ENCODE data around the gene CRIM1.

The CRIM1 gene

GRCh38 chr2:36483290-36483689, 127.7 kb downstream of the CRIM1 start:
- DNase-seq: no peak

- no peak for DNase-seq
Observed at GRCh38 chr2:36484454-36484853, 128.9 kb downstream of the CRIM1 start.

DNA sequence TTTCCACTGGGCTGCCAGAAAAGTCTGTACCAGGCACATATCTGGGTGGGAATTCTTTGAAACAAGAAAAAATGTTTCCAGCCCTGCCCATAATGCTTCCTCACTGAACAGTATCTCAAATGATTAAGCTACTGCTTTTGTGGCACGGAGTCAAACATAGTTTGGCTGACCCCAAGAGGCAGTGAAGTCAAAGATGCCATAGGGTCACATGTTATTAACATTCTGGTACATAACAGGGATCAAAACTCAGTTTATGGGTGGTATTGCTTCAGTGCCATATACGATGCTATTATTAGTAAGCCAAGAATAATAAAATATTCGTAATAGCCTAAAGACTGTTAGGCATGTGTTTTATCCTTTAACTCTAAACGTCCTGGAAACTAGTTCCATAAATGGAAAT, 129.9 kb downstream of the CRIM1 start:
- DNase-seq: peak; percentile 99

DNA sequence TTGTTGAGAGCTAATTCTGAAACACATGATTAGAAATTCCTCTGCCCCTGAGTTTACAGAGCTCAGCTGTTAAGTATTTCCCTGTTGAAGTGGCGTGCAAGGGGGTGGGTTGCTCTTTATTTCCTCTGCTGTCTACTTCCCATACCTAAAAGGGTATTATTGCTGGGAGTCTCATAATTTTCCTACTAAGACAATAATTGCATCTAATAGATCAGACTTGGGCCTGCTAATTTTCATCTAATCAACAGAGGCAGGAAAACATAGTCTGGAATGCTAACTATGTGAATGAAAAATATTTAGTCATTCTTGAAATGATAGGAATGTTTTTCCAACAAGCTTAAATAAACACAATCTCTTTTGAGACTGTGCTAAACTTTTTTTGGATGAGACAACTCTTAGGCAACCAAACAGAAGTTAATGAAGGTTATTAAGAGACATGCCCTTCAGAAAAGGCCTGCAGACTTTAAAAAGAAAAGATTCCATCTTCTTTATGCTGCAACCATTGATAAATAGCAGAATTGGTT, 131.0 kb downstream of the CRIM1 start:
- peak; percentile 94 for DNase-seq

DNA sequence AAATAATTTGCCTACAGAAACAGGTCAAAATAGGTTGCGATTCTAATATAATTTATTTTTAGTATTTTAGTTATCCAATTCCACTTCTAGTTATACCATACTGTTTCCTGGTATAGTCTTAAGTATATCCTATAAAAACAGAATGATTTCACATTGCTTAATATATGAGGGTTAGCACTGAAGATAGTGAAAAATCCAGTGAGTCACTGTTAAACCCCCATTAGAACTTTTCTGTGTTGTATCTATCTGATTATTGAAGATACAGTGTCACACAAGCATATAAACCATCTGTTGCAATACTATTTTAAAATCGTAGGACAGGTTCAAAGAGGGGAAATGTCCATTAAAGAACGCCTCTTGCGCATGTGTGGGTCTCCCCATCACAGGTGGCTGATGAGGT, 132.4 kb downstream of the CRIM1 start:
- no peak for DNase-seq

GRCh38 chr2:36489281-36489680, 133.7 kb downstream of the CRIM1 start:
- peak; percentile 94 for DNase-seq

GRCh38 chr2:36490749-36491148, 135.2 kb downstream of the CRIM1 start:
- DNase-seq: no peak

DNA sequence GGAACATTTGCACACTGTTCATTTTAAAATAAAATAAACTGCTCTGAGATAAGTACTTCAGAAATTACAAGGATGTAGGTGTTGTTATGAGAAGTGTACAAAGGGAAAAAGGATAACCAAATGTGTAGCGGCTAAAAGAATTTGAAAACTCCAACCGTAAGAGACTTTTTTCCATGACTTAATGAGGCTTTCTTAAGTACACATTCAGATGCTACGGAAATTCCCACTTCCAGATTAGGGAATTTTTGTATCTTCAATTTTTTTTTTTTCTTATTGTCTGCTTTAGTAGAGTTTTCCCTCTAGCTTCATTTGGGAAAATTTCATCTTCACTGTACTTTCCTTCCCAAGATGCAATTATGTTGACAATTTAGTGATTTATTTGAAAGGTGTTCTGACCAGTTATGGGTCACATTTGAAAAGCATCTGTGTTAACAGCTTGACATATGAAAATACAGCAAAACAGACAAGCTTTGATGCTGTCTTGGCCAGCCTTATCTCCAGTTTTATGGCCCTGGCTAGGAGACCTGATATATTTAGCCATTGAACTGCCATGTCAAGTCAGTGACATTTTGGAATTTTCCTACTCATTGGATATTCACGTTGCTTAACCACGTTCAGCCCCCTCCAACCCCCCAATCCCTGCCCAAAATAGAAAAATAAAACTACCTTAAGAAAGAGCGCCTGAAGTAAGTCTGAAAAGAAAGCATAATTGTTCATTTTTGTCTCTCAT, 136.8 kb downstream of the CRIM1 start:
- peak; percentile 64 for DNase-seq

- DNase-seq: no peak
Observed at GRCh38 chr2:36493306-36493705, 137.7 kb downstream of the CRIM1 start.

- DNase-seq: no peak
Observed at GRCh38 chr2:36497570-36498163, 142.1 kb downstream of the CRIM1 start.

GRCh38 chr2:36499128-36499820, 143.7 kb downstream of the CRIM1 start:
- no peak for DNase-seq

GRCh38 chr2:36500072-36500471, 144.5 kb downstream of the CRIM1 start:
- DNase-seq: no peak

DNA sequence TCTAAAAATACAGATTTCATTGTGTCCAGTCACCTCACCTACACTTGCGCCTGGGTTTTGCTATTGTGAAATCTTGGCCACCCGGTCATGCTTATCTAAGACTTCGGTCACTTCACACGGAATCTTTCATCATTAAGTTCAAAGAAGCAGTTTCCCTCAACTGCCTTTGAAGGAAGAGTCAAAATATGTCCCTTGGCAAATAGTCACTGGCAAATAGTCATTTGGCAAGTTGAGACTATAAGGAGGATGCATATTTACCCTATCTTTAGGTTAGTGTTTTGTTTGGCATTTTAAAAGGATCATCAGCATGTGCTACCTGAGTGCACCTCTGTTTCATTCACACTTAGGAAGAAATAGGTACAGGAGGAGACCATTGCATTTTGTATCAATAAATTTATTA, 146.5 kb downstream of the CRIM1 start:
- no peak for DNase-seq

DNA sequence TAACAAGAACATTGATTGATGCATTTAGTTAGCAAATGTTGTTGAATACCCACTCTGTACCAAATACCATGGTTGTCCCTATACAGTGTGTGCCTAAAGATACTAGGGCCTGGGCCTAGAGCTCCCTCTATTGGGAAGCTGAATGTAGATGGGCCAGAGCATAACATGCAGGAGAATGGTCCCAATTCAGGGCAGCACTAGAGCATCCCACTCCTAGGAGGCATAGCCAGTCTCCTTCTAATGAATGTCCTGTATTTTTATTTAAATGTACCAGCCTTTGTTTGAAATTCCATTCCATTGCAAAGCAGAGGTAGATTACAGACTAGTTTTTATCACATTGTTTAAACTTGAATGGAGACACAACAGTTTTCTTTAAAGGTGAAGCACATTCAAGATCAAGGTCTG, 151.8 kb downstream of the CRIM1 start:
- DNase-seq: peak; percentile 74

DNA sequence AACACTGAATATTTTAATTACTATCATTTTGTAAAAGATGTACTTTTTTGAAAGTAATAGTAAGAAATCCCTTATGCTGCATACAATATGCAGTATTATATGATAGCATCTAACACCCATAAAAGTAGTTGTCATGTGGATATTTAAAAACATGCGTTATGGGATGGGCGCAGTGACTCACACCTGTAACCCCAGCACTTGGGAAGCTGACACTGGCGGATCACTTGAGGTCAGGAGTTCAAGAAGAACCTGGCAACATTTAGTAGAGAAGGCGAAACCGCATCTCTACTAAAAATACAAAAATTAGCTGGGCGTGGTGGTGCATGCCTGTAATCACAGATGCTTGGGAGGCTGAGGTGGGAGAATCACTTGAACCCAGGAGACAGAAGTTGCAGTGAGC, 153.5 kb downstream of the CRIM1 start:
- no peak for DNase-seq

GRCh38 chr2:36511858-36512603, 156.5 kb downstream of the CRIM1 start:
- peak; percentile 30 for DNase-seq

DNA sequence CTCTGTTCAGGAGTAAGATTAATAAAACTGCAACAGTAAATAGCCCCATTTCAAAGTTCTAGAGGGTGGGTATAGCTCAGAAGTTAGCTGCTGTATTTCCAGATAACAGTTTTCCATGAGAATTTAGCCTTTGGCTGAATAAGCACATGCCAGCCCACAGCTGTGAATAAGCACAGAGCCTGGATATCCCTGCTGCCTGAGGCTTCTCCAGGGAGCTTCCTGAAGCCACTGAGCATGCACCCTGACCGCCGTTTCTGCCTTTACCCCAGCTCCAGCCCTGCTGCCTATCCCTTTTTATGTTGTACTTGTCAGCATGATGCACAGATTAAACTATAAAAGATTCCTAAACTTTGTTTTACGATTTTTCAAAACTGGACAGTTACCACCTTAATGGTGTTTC, 157.1 kb downstream of the CRIM1 start:
- no peak for DNase-seq

- no peak for DNase-seq
Observed at GRCh38 chr2:36513661-36514060, 158.1 kb downstream of the CRIM1 start.

DNA sequence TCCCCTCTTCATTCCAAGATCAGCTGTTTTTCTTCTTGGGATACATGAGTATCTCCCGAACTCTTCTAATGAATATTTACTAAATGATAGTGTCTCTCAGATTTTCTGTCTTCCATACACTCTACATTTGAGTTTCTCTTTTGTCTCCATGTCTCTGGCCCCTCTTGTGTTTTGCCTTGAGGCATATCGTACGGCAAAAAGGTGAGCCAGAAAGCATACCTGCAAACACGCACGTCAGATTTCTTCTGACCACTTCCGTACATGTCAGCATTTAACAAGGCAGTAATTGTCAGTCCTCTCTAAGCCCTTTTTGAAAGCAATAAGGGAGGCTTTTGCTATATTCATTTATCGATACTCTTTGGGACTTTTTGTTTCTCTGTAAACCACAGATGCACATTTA, 160.0 kb downstream of the CRIM1 start:
- no peak for DNase-seq

DNA sequence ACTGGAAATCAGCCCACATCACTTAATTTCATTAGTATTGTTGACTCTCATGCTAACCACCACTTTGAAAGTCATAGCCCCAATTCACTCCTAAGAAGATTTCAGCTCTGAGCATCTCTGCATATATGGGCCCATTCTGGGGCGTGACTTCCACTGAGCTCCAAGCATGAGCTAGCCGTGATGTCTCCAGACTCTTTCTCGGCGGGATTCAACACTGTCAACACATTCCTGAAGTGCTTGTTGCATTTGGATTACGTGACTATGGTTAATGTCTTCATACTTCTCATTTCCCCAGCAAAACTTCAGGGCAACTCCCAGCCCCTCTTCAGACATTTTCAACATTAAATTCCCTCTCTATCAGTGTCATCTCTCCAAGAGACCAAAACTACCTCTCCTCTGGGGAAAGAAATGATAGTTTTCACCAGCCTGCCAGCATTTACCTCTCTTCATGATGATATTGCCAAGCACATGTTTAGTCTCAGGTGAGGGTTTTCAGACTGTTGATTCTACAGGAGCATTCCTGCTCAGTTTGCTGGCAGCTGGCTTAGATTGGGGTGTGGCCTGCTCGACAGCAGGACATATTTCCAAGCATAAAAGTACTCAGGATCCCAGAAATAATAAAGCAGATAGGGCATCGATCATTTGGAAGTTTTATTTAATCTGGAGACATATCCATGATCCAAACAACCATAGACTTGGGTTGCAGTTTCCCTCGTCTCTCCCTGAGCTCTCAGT, 160.7 kb downstream of the CRIM1 start:
- peak; percentile 96 for DNase-seq

- no peak for DNase-seq
Observed at GRCh38 chr2:36520431-36520830, 164.9 kb downstream of the CRIM1 start.

DNA sequence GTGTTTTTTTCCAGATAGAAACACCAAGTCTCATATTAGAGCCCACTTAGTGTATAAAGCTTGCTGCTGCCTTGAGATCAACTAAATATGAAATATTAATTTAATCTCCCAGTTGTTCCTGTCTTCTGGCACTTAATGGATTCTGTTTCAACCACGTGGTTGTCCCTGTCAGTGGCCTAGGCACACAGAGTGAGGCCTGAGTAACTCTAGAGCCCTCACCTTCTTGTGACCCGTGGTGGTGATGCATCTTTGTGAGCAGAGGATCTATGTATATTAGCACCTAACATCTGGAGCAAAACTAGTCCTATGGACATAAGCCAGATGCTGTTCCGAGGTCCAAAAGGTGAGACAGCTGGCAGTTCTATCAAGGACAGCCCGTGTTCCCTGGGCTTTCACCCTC, 167.6 kb downstream of the CRIM1 start:
- DNase-seq: no peak
